HUES6 (cell line): ENCODE data around the gene ADCYAP1R1.
"Not testable (repeated sequence)": the region's sequence is repeated elsewhere in the genome, so short reads cannot be mapped to it uniquely, and the experiment has no call there.

Source experiments
- H3K27ac ChIP-seq: 2 replicates; pipeline ENCODE4 v1.7.0; 2013; ENCODE audit warnings: low read depth, mild to moderate bottlenecking, low read length, inconsistent platforms
- H3K27me3 ChIP-seq: 2 replicates; pipeline ENCODE4 v1.6.1; 2013; ENCODE audit warnings: low read length; ENCODE audit not compliant: control insufficient read depth, insufficient read depth
- H3K36me3 ChIP-seq: 2 replicates; pipeline ENCODE4 v1.6.1; 2013; ENCODE audit warnings: low read length; ENCODE audit not compliant: control insufficient read depth, insufficient read depth
- H3K4me1 ChIP-seq: 2 replicates; pipeline ENCODE4 v1.6.1; 2013; ENCODE audit warnings: low read length; ENCODE audit not compliant: control insufficient read depth, insufficient read depth
- H3K4me3 ChIP-seq: 2 replicates; pipeline ENCODE4 v1.5.1; 2013; ENCODE audit warnings: low read depth, low read length
- H3K9ac ChIP-seq: one replicate; pipeline ENCODE4 v1.6.1; 2013; ENCODE audit warnings: mild to moderate bottlenecking, low read length
- H3K9me3 ChIP-seq: 2 replicates; pipeline ENCODE4 v1.6.1; 2013; ENCODE audit warnings: low read depth, low read length; ENCODE audit not compliant: control insufficient read depth, insufficient read depth

ADCYAP1R1 gene

DNA sequence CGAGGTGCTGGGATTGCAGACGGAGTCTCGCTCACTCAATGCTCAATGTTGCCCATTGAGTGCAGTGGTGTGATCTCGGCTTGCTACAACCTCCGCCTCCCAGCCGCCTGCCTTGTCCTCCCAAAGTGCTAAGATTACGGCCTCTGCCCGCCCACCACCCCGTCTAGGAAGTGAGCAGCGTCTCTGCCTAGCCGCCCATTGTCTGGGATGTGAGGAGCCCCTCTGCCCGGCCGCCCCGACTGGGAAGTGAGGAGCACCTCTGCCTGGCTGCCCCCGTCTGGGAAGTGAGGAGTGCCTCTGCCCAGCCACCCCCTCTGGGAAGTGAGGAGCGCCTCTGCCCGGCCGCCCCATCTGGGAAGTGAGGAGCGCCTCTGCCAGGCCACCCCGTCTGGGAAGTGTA, 101.2 kb downstream of the ADCYAP1R1 start:
- H3K27ac ChIP-seq, H3K9ac ChIP-seq, H3K4me3 ChIP-seq, H3K27me3 ChIP-seq, H3K36me3 ChIP-seq, H3K4me1 ChIP-seq: not testable (repeated sequence)
- peaks cover 13% of the 10 kb centered on the region; the same call in 1 of the 2 replicates for H3K9me3 ChIP-seq

DNA sequence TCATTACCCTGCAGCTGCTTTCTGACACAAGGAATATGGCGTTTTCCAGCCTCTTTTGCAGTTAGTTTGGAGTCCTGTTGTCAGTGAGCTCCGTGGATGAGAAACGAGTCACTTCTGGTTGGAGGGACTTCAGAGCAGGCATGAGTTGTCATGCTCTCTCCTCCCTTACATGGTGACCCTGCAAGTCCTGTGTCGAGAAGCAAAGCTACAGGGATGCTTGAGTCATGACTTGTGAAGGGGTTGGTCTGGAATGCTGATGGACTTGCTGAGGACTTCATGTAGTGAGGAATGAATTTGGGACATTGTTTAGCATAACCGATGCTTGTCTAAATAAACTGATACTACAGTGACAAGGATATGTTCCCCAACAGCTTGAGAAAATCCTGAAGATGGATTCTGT, 108.8 kb downstream of the ADCYAP1R1 start:
- Histone ChIP-seq H3K9ac (no peak overlapping the region), H3K36me3 (no peaks in the 10 kb centered on the region), H3K9me3 (no peaks in the 10 kb centered on the region), H3K4me1 (no peaks in the 10 kb centered on the region; the same call in 1 of the 2 replicates), H3K27ac (no peak overlapping the region), H3K27me3 (no peaks in the 10 kb centered on the region), H3K4me3 (no peak overlapping the region)
